PFSK-1 (cell line): ENCODE results near the gene SPACDR.

Source experiments
- POLR2AphosphoS5 ChIP-seq: IDR thresholded peaks from 2 replicates; pipeline ENCODE4 v1.6.1; 2012; ENCODE audit warnings: low read depth, mild to moderate bottlenecking, control low read depth, low read length, moderate library complexity
- SIN3A ChIP-seq: IDR thresholded peaks from 2 replicates; pipeline ENCODE4 v1.6.1; 2012; ENCODE audit warnings: mild to moderate bottlenecking, low read length, moderate library complexity, borderline replicate concordance; ENCODE audit not compliant: insufficient read depth
- TAF1 ChIP-seq: IDR thresholded peaks from 2 replicates; pipeline ENCODE4 v1.6.1; 2012; ENCODE audit warnings: low read length, control low read depth, borderline replicate concordance; ENCODE audit not compliant: insufficient read depth

DNA sequence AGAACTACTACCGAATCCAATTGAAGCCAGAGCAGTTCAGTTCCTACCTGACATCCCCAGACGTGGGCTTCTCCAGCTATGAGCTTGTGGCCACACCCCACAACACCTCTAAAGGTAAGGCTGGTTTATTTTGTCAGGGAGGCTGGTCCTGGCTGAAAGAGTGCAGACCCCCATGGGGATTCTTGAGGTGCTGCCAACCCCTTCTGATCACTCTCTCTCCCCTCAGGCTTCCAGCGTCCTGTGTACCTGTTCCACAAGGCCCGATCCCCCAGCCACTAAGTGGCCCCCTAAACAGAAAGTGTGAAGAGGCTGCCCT lies 30.8 kb downstream of the SPACDR start:
- no peak for TF ChIP-seq POLR2AphosphoS5
- TF ChIP-seq SIN3A: no peak
- no peak for TF ChIP-seq TAF1
